Germinal center (tissue), 1 donor: ENCODE measurements around the gene WTAP.
"Not testable (repeated sequence)": the region's sequence is repeated elsewhere in the genome, so short reads cannot be mapped to it uniquely, and the experiment has no call there.

Experiments
- DNase-seq: peaks from one replicate; pipeline ENCODE4 v3.0.0; 2012; ENCODE audit warnings: mixed read lengths, low spot score

The WTAP gene

GRCh38 chr6:159729598-159730331, 2.5 kb downstream of the WTAP start:
- DNase-seq: peak; percentile 18

GRCh38 chr6:159730332-159730676, 3.0 kb downstream of the WTAP start:
- DNase-seq: no peak

- DNase-seq: not testable (repeated sequence)
Observed at GRCh38 chr6:159732550-159732949, 5.2 kb downstream of the WTAP start.

- not testable (repeated sequence) for DNase-seq
Observed at GRCh38 chr6:159733395-159733794, 6.1 kb downstream of the WTAP start.

- no peak for DNase-seq
Observed at GRCh38 chr6:159736908-159737307, 9.6 kb downstream of the WTAP start.

- no peak for DNase-seq
Observed at GRCh38 chr6:159739341-159739740, 12.0 kb downstream of the WTAP start.

- no peak for DNase-seq
Observed at GRCh38 chr6:159742165-159742564, 14.9 kb downstream of the WTAP start.

- no peak for DNase-seq
Observed at GRCh38 chr6:159745081-159745480, 17.8 kb downstream of the WTAP start.

GRCh38 chr6:159746759-159747158, 19.5 kb downstream of the WTAP start:
- no peak for DNase-seq

- DNase-seq: not testable (repeated sequence)
Observed at GRCh38 chr6:159748127-159748526, 20.8 kb downstream of the WTAP start.

- no peak for DNase-seq
Observed at GRCh38 chr6:159751448-159751847, 24.1 kb downstream of the WTAP start.

GRCh38 chr6:159753081-159753872, 26.0 kb downstream of the WTAP start:
- DNase-seq: no peak

- DNase-seq: no peak
Observed at GRCh38 chr6:159754401-159754800, 27.1 kb downstream of the WTAP start.

GRCh38 chr6:159754959-159755914, 27.9 kb downstream of the WTAP start:
- no peak for DNase-seq

- DNase-seq: no peak
Observed at GRCh38 chr6:159756508-159756907, 29.2 kb downstream of the WTAP start.

- no peak for DNase-seq
Observed at GRCh38 chr6:159758031-159759001, 31.0 kb downstream of the WTAP start.

GRCh38 chr6:159759645-159760044, 32.3 kb downstream of the WTAP start:
- no peak for DNase-seq

- no peak for DNase-seq
Observed at GRCh38 chr6:159760602-159761057, 33.3 kb downstream of the WTAP start.

- peak; percentile 13 for DNase-seq
Observed at GRCh38 chr6:159761129-159761872, 34.0 kb downstream of the WTAP start.
